NCI-H510A (cell line): Measurements from ENCODE around the gene SPG11.
"Not testable (repeated sequence)": the region's sequence is repeated elsewhere in the genome, so short reads cannot be mapped to it uniquely, and the experiment has no call there.

Experiments
- DNase-seq: peaks from one replicate; lab custom pipeline; 2025; lab: John Stamatoyannopoulos, UW

Gene SPG11

GRCh38 chr15:44616974-44617373, 46.5 kb downstream of the SPG11 start:
- DNase-seq = no peak

GRCh38 chr15:44606740-44607139, 56.7 kb downstream of the SPG11 start:
- no peak for DNase-seq

GRCh38 chr15:44603126-44603525, 60.3 kb downstream of the SPG11 start:
- no peak for DNase-seq

- no peak for DNase-seq
Measured at GRCh38 chr15:44598892-44599291, 64.6 kb downstream of the SPG11 start.

GRCh38 chr15:44598066-44598465, 65.4 kb downstream of the SPG11 start:
- no peak for DNase-seq

GRCh38 chr15:44596511-44597010, 66.9 kb downstream of the SPG11 start:
- DNase-seq = no peak

- DNase-seq = no peak
Measured at GRCh38 chr15:44595656-44596510, 67.6 kb downstream of the SPG11 start.

GRCh38 chr15:44595246-44595645, 68.2 kb downstream of the SPG11 start:
- no peak for DNase-seq

- DNase-seq = no peak
Measured at GRCh38 chr15:44593042-44593736, 70.3 kb downstream of the SPG11 start.

- no peak for DNase-seq
Measured at GRCh38 chr15:44591326-44591725, 72.1 kb downstream of the SPG11 start.

GRCh38 chr15:44588541-44588940, 74.9 kb downstream of the SPG11 start:
- no peak for DNase-seq

GRCh38 chr15:44585633-44586032, 77.8 kb downstream of the SPG11 start:
- no peak for DNase-seq

- DNase-seq = no peak
Measured at GRCh38 chr15:44584162-44584749, 79.2 kb downstream of the SPG11 start.

- no peak for DNase-seq
Measured at GRCh38 chr15:44580105-44580504, 83.4 kb downstream of the SPG11 start.

GRCh38 chr15:44574734-44575133, 88.7 kb downstream of the SPG11 start:
- no peak for DNase-seq

GRCh38 chr15:44573386-44573785, 90.1 kb downstream of the SPG11 start:
- DNase-seq = no peak

- DNase-seq = no peak
Measured at GRCh38 chr15:44570361-44570760, 93.1 kb downstream of the SPG11 start.

- no peak for DNase-seq
Measured at GRCh38 chr15:44569316-44569715, 94.1 kb downstream of the SPG11 start.

GRCh38 chr15:44568338-44568737, 95.1 kb downstream of the SPG11 start:
- no peak for DNase-seq

GRCh38 chr15:44566155-44566540, 97.3 kb downstream of the SPG11 start:
- DNase-seq = no peak

- DNase-seq = no peak
Measured at GRCh38 chr15:44565387-44566154, 97.9 kb downstream of the SPG11 start.

- not testable (repeated sequence) for DNase-seq
Measured at GRCh38 chr15:44560926-44561325, 102.5 kb downstream of the SPG11 start.
